Stimulated activated CD8-positive, alpha-beta memory T cell treated with anti-CD3 and anti-CD28 coated beads, Interleukin-12 subunit alpha, Interleukin-12 subunit beta, amount 100 ng/mL, for 1 hour (primary cell): ENCODE results near the gene EIF2AK3.

Source experiments
- DNase-seq: peaks from one replicate; pipeline ENCODE4 v3.0.0-alpha.2; 2020; ENCODE audit warnings: low read depth

The EIF2AK3 gene

DNA sequence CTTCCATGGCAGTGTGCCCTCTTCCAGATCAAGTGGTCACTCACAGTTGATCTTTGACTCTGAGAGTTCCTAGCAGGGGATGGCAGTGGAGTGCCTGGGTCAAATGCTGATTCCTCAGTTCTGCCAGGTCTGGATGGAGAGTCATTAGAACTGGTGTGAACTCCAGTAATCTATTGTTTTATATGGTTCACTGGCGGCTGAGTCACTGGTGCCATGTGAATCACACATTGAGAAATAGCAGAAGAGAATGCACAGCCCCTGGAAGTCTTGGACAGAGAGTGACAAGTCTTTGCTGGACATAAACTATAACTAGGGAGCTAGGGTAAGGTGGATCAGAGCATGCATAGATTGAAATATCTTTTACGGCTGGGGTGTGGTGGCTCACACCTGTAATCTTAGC is 86.9 kb downstream of the EIF2AK3 start:
- DNase-seq, result no peak

DNA sequence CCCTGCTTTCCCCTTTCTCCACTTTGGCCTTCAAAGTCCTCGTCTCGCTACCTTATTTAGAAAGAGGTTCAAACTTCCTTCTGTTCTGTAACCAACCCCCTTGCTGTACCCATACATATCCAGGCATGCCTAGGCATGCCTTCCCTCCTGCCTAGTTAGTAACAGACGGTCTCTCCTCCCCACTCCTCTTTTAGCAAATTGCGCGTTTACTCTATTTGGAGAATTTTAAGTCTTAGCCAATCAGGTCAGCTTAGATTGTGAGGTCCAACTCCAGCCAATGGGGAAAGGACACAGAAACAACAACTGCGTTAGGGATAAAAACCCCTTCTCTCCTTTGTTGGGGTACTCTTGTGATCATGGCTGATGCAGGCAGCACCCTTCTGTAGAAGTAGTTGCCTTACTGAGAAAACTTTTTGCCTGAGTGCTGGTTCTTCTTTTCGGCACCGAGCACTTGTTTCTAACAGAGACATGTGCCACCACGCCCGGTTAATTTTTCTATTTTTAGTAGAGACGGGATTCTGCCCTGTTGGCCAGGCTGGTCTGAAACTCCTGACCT is 88.8 kb downstream of the EIF2AK3 start:
- DNase-seq, result no peak

DNA sequence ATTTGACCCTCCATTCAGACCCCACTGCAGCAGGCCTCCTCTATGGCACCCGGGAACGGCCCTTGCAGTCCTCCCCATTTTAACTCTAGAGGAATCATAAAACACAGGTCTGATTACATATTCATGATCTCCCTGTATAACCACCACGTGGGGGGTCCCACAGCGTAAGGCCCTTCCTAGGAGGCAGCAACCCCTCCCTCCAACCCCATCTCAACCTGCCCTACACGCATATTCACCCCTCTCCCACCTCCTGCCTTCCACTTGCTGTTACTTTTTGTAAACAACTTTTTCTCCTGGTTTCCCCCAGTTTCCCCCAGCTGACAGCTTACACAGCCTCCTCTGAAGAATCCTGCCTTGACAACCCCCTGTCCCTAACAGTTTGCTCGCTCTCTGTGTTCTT is 89.6 kb downstream of the EIF2AK3 start:
- no peak for DNase-seq

DNA sequence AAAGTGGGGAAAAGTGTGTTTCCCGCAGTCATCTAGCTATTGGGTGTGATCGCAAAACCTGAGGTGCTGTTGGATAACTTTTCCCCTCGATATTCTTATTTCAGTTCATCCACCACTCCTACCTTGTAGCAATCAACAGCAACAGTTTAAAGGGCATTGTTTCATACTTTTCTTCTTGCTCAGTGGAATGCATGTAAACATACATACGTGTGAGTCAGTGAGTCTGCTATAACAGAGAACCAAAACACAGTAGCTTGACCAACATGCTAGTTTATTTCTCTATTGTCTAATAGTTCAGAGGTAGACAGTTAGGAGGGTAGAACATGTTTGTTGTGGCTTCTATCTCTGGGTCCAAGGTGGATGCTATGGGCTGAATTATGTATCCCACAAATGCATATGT is 97.2 kb downstream of the EIF2AK3 start:
- DNase-seq, result no peak

DNA sequence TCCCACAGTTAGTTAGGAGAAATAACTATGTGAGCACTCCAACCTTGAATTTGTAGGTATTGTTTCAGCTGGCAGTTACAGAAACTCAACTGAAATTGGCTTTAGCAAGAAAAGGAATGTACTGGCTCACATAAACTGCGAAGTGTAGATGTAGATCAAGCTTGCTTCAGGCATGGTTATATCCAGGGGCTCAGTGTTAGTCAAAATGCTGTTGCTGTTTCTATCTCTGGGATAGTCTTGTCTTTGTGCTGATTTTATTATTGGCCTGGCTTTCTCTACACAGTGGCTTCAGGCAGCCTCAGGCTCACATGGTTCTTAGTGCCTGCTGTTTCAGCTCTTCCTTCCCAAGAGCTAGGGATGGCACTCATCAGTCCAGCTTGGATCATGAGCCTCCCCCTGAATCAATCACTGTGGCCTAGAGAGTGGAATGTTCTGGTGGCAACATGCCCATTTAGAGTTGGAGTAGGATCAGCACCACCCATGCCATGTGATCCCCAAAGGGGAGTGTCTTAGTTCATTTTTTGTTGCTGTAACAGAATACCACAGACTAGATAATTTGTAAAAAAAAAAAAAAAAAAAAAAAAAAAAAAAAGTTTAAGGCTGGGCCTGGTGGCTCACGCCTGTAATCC is 105.7 kb downstream of the EIF2AK3 start:
- no peak for DNase-seq

DNA sequence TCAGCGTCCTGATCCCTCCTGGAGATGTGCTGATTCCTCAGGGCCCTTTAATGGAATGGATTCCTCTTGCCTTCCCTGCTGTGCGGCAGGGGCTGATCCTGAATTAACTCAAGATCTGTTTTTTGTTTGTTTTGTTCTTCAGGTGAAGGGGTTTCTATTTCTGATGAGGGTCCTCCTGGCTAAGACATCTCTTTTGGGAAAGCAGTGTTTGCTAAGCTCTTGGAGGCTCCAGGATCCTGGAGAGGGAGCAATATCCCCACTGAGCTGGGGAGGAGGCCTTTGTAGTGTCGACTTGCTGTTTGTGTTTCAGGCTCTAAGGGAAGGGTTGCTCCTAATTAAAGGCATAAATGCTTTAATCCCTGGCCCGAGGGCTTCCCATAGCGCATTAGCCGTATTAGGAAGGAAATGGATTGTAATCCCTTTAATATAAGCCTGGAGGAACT is 109.5 kb downstream of the EIF2AK3 start:
- no peak for DNase-seq
